DOHH2 (cell line): ENCODE results near the gene SLC6A8.

Experiments used
- H3F3A ChIP-seq: fragments of 200-600 bp; sonication (generic), shearing (Covaris generic); 2 replicates; pipeline ENCODE4 v1.6.0; 2016; ENCODE audit warnings: antibody characterized with exemption, mild to moderate bottlenecking; ENCODE audit not compliant: control insufficient read depth, insufficient read depth
- H3K27ac ChIP-seq: fragments of 200-600 bp; sonication (generic); 2 replicates; pipeline ENCODE4 v1.5.1; 2014; ENCODE audit warnings: low read depth, mild to moderate bottlenecking, low read length, moderate library complexity
- H3K27me3 ChIP-seq: fragments of 200-600 bp; sonication (generic); 2 replicates; pipeline ENCODE4 v1.6.1; 2014; ENCODE audit warnings: mild to moderate bottlenecking, low read length, mixed read lengths; ENCODE audit not compliant: control insufficient read depth
- H3K36me3 ChIP-seq: fragments of 200-600 bp; sonication (generic); 2 replicates; pipeline ENCODE4 v1.6.1; 2014; ENCODE audit warnings: mild to moderate bottlenecking, low read length, moderate library complexity, mixed read lengths; ENCODE audit not compliant: control insufficient read depth
- H3K4me1 ChIP-seq: fragments of 200-600 bp; sonication (generic); 2 replicates; pipeline ENCODE4 v1.6.1; 2014; ENCODE audit warnings: mild to moderate bottlenecking, low read length, mixed read lengths; ENCODE audit not compliant: control insufficient read depth
- H3K4me2 ChIP-seq: fragments of 200-600 bp; sonication (generic); 2 replicates; pipeline ENCODE4 v1.6.0; 2014; ENCODE audit warnings: mild to moderate bottlenecking, low read length, moderate library complexity
- H3K4me3 ChIP-seq: fragments of 200-600 bp; sonication (generic); 2 replicates; pipeline ENCODE4 v1.5.1; 2014; ENCODE audit warnings: mild to moderate bottlenecking, low read length, mixed read lengths
- H3K79me2 ChIP-seq: fragments of 200-600 bp; sonication (generic); 2 replicates; pipeline ENCODE4 v1.6.1; 2014; ENCODE audit warnings: mild to moderate bottlenecking, low read length, mixed read lengths; ENCODE audit not compliant: control insufficient read depth
- H3K9me2 ChIP-seq: fragments of 200-600 bp; sonication (generic); replicated peaks from 2 replicates; pipeline ENCODE4 v1.6.1; 2014; ENCODE audit warnings: mild to moderate bottlenecking, low read length, mixed read lengths; ENCODE audit not compliant: control insufficient read depth
- H3K9me3 ChIP-seq: fragments of 200-600 bp; sonication (generic); 2 replicates; pipeline ENCODE4 v1.6.1; 2014; ENCODE audit warnings: antibody characterized with exemption, low read length, mixed read lengths; ENCODE audit not compliant: control insufficient read depth, insufficient read depth
- H4K20me1 ChIP-seq: fragments of 200-600 bp; sonication (generic); 2 replicates; pipeline ENCODE4 v1.6.0; 2014; ENCODE audit warnings: low read depth, mild to moderate bottlenecking, antibody characterized with exemption, low read length, moderate library complexity; ENCODE audit not compliant: control insufficient read depth, insufficient read depth
- CTCF ChIP-seq: fragments of 200-600 bp; sonication (generic); IDR thresholded peaks from one replicate; pipeline ENCODE4 v1.5.1; 2014; ENCODE audit warnings: antibody characterized with exemption, mild to moderate bottlenecking, low read depth, low read length; ENCODE audit not compliant: poor library complexity, severe bottlenecking
- EZH2phosphoT487 ChIP-seq: fragments of 200-600 bp; sonication (generic); IDR thresholded peaks from 2 replicates; pipeline ENCODE4 v1.6.1; 2017; ENCODE audit warnings: borderline replicate concordance, mild to moderate bottlenecking, antibody characterized with exemption, low read length, moderate library complexity, mixed read lengths

SLC6A8 gene

GRCh38 chrX:153738056-153738605 lies 50.4 kb downstream of the SLC6A8 start:
- Histone ChIP-seq H3K27me3 (no peaks in the 10 kb centered on the region), H3F3A (no peaks in the 10 kb centered on the region), H3K79me2 (no peaks in the 10 kb centered on the region), H3K36me3 (no peaks in the 10 kb centered on the region), H3K9me3 (no peaks in the 10 kb centered on the region), H3K9me2 (no peaks in the 10 kb centered on the region), H3K4me2 (no peak overlapping the region), H3K4me3 (no peak overlapping the region), H3K27ac (no peak overlapping the region), H3K4me1 (peaks cover 12% of the 10 kb centered on the region), H4K20me1 (no peaks in the 10 kb centered on the region)
- TF ChIP-seq CTCF (no peak), EZH2phosphoT487 (no peak)

- no peak overlapping the region for H3K4me2 ChIP-seq
- no peaks in the 10 kb centered on the region for H3K9me2 ChIP-seq
- no peaks in the 10 kb centered on the region for H3F3A ChIP-seq
- no peak for TF ChIP-seq CTCF
- TF ChIP-seq EZH2phosphoT487: no peak
- no peaks in the 10 kb centered on the region for H3K9me3 ChIP-seq
- H3K27ac ChIP-seq: no peak overlapping the region
- no peaks in the 10 kb centered on the region for H3K36me3 ChIP-seq
- H3K79me2 ChIP-seq: no peaks in the 10 kb centered on the region
- no peak overlapping the region for H3K4me3 ChIP-seq
- peaks cover 14% of the 10 kb centered on the region for H3K4me1 ChIP-seq
- H4K20me1 ChIP-seq: no peaks in the 10 kb centered on the region
- H3K27me3 ChIP-seq: no peaks in the 10 kb centered on the region
Observed at GRCh38 chrX:153739754-153740486, 52.2 kb downstream of the SLC6A8 start.

GRCh38 chrX:153740631-153741222 lies 53.0 kb downstream of the SLC6A8 start:
- H3K27me3 ChIP-seq: no peaks in the 10 kb centered on the region
- H3K36me3 ChIP-seq: no peaks in the 10 kb centered on the region
- H3K9me3 ChIP-seq: no peaks in the 10 kb centered on the region
- no peaks in the 10 kb centered on the region for H3K79me2 ChIP-seq
- no peak overlapping the region for H3K27ac ChIP-seq
- no peaks in the 10 kb centered on the region for H3F3A ChIP-seq
- no peak for TF ChIP-seq CTCF
- no peak for TF ChIP-seq EZH2phosphoT487
- no peaks in the 10 kb centered on the region for H3K9me2 ChIP-seq
- peaks cover 6% of the 10 kb centered on the region for H3K4me1 ChIP-seq
- H4K20me1 ChIP-seq: no peaks in the 10 kb centered on the region
- H3K4me3 ChIP-seq: no peak overlapping the region
- H3K4me2 ChIP-seq: no peak overlapping the region
